HG03558 (cell line): Measurements from ENCODE around the gene PSIP1.
"Not testable (repeated sequence)": the region's sequence is repeated elsewhere in the genome, so short reads cannot be mapped to it uniquely, and the experiment has no call there.

Source experiments
- ATAC-seq: cut with Tn5 transposase; IDR thresholded peaks from one replicate; pipeline ENCODE4 v1.9.1; 2021; ENCODE audit warnings: moderate number of reproducible peaks; ENCODE audit not compliant: unreplicated experiment; ENCODE audit errors: extremely low read depth

PSIP1 gene

DNA sequence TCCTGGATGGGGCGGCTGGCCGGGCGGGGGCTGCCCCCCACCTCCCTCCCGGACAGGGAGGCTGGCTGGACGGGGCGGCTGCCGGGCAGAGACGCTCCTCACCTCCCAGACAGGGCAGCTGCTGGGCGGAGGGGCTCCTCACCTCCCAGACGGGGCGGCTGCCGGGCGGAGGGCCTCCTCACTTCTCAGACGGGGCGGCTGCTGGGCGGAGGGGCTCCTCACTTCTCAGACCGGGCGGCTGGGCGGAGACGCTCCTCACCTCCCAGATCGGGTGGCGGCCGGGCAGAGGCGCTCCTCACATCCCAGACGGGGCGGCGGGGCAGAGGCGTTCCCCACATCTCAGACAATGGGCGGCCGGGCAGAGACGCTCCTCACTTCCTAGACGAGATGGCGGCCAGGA is 68.5 kb downstream of the PSIP1 start:
- not testable (repeated sequence) for ATAC-seq

DNA sequence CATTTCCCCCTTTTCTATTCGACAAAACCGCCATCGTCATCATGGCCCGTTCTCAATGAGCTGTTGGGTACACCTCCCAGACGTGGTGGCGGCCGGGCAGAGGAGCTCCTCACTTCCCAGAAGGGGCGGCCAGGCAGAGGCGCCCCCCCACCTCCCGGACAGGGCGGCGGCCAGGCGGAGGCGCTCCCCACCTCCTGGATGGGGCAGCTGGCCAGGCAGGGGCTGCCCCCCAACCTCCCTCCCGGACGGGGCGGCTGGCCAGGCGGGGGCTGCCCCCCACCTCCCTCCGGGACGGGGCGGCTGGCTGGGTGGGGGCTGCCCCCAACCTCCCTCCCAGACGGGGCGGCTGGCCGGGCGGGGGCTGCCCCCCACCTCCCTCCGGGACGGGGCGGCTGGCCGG is 68.9 kb downstream of the PSIP1 start:
- not testable (repeated sequence) for ATAC-seq

DNA sequence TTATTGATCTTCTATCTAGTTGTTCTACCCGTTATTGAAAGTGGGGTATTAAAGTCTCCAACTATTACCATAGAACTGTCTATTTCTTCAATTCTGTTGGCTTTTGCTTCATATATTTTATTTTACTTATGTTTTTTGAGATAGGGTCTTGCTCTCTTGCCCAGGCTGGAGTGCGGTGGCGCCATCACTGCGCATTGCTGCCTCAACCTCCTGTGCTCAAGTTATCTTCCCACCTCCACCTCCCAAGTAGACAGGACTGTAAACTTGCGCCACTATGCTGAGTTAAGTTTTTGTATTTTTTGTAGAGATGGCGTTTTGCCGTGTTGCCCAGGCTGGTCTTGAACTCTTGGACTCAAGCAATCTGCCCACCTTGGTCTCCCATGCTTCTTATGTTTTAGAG is 71.9 kb downstream of the PSIP1 start:
- no peak for ATAC-seq

DNA sequence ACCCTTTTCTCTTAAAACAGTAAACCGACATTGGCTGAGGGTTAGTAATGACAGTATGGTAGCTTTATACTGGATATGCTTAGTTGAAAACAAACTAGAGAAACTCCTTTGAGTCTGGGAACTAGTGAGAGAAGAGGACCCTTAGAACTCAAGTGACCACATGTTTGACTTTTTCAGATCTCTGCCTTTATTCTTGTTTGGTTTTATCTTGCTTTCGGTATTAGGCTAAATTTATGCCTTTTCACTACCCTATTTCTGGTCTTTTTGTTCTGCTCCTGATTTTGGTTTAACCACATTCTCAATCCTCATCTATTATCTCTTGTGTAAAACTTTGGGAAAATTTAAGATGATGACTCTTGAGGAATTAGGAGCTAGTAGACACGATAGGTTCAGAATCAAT is 77.1 kb downstream of the PSIP1 start:
- ATAC-seq = no peak

DNA sequence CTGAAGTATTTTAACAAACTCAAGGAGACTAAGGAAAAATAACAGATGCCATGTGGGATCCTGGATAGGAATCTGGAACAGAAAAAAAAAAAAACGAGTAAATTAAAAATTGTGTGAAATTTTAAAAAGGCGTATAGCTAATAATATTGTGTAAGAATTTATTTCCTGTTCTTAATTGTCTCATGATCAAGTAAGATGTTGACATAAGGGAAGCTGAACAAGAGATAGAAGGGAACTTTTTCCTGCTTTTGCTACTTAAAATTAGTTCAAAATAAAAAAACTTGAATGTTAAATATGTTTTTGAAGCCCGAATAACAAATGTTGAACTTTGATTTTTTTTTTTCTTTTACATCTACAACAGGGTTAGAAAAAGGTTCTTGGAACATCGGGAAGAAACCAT is 77.6 kb downstream of the PSIP1 start:
- ATAC-seq = no peak

DNA sequence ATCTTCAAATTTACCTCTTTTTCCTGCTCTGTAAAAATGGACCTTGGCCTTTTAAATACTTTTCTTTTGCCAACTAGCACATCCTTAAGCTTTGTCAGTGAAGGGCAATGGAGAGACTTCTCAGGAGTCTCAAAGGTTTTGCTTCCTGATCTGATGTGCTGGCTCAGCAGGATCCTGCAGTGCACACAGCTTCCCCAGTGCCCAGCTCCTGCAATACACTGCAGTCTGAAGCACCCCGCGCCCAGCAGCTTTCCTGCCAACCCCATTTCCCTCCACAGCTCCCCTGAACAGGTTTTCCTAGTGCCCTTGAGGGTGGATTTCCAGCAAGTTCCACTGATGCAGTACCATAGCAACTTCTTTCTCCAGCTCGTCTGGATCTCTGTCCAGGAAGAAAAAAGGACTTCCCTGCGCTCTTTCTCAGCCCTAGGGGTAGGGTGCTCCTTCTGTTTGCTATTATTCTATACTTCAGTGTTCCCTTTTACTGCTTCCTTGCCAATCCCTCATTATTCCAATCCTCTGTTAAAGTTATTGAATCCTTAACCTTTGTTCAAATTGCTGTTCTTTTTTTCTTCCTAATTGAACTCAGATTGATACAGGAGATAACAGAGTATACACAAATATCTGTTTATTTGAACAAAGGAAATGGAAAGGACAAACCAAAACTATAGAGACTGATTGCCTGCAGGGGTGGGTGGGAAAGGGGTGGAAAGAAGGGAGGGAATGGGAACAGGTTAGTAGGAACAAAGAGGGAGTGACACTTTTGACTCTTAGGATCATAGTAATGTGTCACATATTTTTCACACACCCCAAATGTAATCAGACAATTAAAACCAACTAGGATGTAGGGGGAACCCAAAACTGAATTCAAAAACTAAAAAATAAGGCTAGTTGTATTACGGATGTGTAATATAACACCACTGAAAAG is 79.6 kb downstream of the PSIP1 start:
- no peak for ATAC-seq

DNA sequence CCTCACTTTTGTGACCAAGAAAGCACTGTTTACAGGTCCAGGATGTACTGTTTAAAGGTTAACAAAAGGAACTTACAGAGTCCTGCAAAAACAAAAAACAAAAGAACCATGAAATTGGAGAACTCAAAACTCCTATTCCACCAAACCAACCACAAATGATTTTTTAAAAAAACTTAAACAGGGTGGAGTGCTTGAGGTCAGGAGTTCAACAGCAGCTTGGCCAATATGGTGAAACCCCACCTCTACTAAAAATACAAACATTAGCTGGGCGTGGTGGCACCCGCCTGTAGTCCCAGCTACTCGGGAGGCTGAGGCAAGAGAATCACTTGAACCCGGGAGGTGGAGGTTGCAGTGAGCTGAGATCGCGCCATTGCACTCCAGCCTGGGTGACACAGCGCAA is 83.1 kb downstream of the PSIP1 start:
- ATAC-seq = not testable (repeated sequence)

DNA sequence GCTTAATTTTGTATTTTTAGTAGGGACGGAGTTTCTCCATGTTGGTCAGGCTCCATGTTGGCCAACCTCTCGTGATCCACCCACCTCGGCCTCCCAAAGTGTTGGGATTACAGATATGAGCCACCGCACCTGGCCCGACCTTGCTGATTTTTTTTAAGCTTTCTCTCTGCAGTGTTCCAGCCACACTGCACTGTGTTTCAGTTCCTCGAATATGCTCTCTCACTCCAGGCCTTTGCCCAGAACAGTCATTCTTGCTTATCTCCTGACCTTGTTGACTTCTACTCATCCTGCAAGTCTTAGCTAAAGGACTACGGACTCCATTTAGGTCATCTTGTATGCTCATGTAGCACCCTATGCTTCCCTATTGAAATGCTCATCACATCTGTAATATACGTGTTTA is 84.8 kb downstream of the PSIP1 start:
- peak; percentile 39 for ATAC-seq

DNA sequence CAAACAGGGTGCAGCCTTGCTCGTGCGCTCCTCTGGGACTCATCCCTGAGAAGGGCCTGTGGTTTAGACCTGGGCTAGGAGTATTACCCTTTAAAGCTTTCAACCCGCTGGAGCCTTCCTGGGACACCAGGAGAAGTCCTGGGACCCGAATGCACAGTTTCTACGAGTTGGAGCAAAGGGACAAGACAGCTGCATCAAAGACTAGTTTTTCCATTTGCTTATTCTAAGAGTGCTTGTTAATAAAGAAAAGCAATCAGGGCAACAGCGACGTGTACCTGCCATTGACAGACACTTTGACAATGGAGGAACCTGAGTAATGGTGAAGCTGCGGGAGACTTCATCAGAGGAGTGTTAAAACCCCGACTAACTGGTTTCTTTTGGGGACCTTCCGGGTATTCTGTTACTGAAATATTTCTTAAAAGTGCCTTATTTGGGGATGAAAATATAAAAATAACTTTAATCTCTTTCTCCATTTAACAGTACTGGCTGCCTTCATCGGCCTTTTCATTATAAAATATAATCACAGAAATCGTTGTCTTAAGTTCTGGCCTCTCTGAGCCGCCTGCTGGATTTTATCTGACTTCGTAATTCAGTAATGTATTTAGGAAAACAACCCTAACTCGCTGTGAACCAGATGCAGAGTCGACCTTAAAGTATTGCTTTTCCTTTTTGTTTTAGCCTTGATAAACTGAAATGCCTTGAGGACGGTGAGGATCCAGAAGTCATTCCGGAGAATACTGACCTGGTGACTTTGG is 87.4 kb downstream of the PSIP1 start:
- ATAC-seq = no peak

DNA sequence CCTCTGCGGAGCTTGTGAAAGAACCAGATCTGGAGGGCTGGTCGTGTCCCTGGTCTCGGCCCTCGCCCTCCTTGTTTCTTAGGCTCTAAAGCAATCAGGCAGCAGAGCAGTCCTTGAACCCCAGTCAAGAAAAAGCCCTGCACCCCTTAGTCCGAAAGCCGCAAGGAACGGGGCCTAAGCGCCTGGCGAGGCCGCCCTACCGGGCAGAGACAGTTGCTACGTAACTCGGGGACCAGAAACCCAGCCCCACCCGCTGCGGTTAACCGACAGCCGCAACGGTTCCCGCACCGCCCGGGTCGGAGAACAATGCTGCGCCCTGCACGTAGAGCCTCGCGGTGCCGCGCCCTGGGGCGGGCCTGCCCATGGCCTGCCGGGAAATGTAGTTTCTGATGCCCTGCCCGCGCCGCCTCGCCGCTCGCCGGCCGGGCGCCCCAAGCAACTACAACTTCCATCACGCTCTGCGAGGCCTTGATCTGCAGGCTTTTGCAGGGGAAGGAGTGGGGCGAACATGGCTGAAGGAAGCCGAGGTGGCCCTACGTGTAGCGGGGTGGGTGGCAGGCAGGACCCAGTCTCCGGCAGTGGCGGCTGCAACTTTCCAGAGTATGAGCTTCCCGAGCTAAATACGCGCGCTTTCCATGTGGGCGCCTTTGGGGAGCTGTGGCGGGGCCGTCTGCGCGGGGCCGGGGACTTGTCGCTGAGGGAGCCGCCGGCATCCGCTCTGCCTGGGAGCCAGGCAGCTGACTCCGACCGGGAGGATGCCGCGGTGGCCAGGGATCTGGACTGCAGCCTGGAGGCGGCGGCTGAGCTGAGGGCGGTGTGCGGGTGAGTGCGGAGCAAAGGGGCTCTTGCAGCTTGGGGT is 88.2 kb downstream of the PSIP1 start, which contains the start of gene SNAPC3:
TSS of gene SNAPC3 (plus strand) at position 505 of the 859 bp plus-strand sequence. CDS start at position 509, 4 bp downstream.
- ATAC-seq = peak; percentile 94

DNA sequence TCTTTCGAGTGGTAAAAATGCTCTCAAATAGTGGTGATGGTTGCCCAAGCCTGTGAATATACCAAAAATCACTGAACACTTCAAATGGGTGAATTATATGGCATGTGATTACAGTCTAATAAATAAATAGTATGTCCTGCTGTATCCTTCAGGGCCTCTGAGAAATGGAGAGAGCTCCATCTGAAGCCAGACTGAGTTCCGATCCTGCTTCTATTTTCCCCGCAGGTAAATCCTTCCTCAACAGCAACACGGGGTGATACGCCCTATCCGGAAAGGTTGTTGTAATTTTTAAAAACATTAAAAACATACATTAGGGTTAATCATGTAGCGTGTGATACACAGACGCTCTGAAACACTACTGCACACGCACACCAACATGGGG is 88.8 kb downstream of the PSIP1 start:
- no peak for ATAC-seq

DNA sequence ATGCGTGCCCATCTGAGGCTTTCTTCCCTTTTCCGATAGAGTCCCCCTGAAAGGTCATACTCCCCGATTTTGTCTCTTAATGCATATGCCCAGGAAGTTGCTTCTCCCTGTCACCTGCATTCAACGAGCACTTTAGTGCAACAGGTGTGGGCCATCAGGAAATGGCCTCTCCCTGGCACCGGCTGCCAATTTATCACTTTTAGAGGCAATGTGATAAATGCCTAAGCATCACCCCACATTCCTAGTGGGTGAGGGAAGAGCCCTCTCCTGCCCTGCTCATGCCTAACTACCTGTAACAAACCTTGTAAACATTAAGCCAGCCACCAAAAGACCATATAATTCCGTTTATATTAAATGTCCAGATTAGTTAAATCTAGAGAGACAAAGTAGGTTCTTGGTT is 89.2 kb downstream of the PSIP1 start:
- ATAC-seq = no peak

DNA sequence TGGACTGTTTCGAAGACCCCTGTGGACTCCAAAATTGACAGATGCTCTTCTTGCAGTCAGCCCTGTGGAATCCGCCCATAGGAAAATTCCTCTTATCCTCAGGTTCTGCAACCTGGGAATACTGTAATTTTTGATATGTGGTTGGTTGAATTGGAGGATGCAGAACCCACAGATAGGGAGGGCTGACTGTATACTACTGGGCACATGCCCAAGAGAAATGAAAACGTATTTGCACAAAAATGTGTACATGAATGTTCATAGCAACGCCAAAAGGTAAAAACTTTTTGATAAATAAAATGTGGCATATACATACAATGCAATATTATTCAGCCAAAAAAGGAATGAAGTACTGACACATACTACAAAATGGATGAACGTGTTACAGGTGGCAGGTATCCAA is 90.0 kb downstream of the PSIP1 start:
- ATAC-seq = no peak

DNA sequence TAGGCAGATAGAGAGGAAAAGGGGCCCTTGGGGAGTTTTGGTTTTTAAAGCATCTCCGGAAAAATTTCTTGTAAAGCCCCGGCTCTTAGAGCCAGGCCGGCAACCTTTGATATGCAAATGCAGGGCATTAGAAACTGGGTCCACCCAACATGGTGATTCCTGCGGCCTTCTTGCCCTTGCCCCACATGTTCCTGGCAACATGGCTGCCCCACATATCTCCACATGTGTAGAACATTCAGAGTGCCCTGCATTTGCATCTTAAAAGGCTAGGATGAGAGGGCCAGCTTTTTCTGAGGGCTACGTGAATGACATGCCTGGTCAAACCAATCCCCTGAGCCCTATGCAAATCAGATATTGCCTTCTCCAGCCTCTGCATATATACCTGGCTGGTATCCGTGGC is 93.1 kb downstream of the PSIP1 start:
- ATAC-seq = no peak

DNA sequence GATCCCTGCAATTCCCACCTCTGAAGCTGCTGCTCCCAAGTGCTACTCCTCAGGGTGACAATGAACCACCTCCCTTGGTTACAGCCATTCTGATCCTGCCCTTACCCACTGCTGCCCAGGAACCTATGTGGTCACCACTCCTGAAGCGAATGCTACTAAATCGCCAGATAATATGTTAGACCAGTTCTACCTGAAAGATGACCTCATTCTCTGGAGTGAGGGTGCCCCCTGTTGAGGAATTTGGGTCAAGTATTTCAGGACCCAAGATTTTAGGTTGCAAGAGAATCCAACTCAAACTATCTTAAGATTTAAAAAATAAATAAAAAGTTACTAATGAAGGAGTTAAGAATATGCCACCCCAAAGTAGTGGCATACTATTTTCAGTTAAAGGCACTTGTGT is 93.9 kb downstream of the PSIP1 start:
- no peak for ATAC-seq
